Small intestine (tissue), 7 donors: ENCODE measurements around the gene GRHL3. TPM values are rescaled to one million over a fixed set of nuclear protein-coding genes. Genes with fewer than 3 reads are reported as not detected.

ENCODE experiments used
- DNase-seq, 2 donors: peaks; one replicate each; pipeline versions ENCODE4 v3.0.0 to v3.0.0-alpha.2; 2013
- FAIRE-seq: peaks from 2 replicates; lab custom pipeline; 2012; peaks lifted over from hg19 to GRCh38; lab: Jason Lieb, UNC
- H3K27ac ChIP-seq, 3 donors: one replicate each; pipeline ENCODE4 v1.5.1; 2013; ENCODE audit warnings: low read length in 2 of 3, mild to moderate bottlenecking in 2 of 3, control low read depth in 1 of 3, inconsistent platforms in 1 of 3, low read depth in 1 of 3, moderate library complexity in 1 of 3
- H3K27me3 ChIP-seq, 3 donors: one replicate each; pipeline ENCODE4 v1.6.1; 2013; ENCODE audit warnings: low read length in 3 of 3, inconsistent platforms in 1 of 3; ENCODE audit not compliant: control insufficient read depth in 3 of 3, insufficient read depth in 3 of 3
- H3K36me3 ChIP-seq, 3 donors: one replicate each; pipeline ENCODE4 v1.6.1; 2013; ENCODE audit warnings: low read length in 3 of 3, inconsistent platforms in 1 of 3, low read depth in 1 of 3, mild to moderate bottlenecking in 1 of 3, moderate library complexity in 1 of 3; ENCODE audit not compliant: control insufficient read depth in 3 of 3, insufficient read depth in 2 of 3
- H3K4me1 ChIP-seq, 3 donors: one replicate each; pipeline ENCODE4 v1.6.1; 2013; ENCODE audit warnings: low read length in 2 of 3, inconsistent platforms in 1 of 3, low read depth in 1 of 3, mild to moderate bottlenecking in 1 of 3, moderate library complexity in 1 of 3; ENCODE audit not compliant: control insufficient read depth in 3 of 3, insufficient read depth in 2 of 3
- H3K4me3 ChIP-seq, 3 donors: one replicate each; pipeline ENCODE4 v1.5.1; 2013; ENCODE audit warnings: low read length in 3 of 3, control low read depth in 1 of 3, inconsistent platforms in 1 of 3, low read depth in 1 of 3, mild to moderate bottlenecking in 1 of 3, moderate library complexity in 1 of 3
- H3K9me3 ChIP-seq, 2 donors: one replicate each; pipeline ENCODE4 v1.6.1; 2013; ENCODE audit warnings: low read depth in 1 of 2, low read length in 1 of 2; ENCODE audit not compliant: control insufficient read depth in 2 of 2, insufficient read depth in 1 of 2
- WGBS, 3 donors: extraction: QIAGEN DNeasy Blood & Tissue Kit; methylation state at CpG; one replicate each; pipeline ENCODE4 v1.1.7; 2013; 5-methylcytosine and 5-hydroxymethylcytosine counted together
- polyA plus RNA-seq, 4 donors: library from polyadenylated mRNA; stranded (reverse) in 3 of 4; unstranded in 1 of 4; fragments of 200-250 nt in 3 of 4; fragments of 120-200 nt in 1 of 4; gene quantifications; one replicate each; pipeline versions ENCODE4 v1.2.1 to v1.2.3, GENCODE V29; 2013
- donor health status: healthy with polysubstance abuse.
- donor health status: control.
- donor health status: control.
- donor health status: Bipolar disorder and iron deficiency.
- donor health status: healthy.

GRHL3 gene
- polyA plus RNA-seq, 4 donors: 0.28 to 0.67 (median 0.31) TPM; not detected in 1

- FAIRE-seq: no peak
- Histone ChIP-seq H3K9me3 (no peaks in the 10 kb centered on the region), H3K27me3 (no peaks in the 10 kb centered on the region), H3K27ac (no peak overlapping the region), H3K4me3 (no peak overlapping the region), H3K4me1 (peaks cover 0 to 9% (median 6%) of the 10 kb centered on the region in 3 donors), H3K36me3 (peaks cover 0 to 18% (median 0%) of the 10 kb centered on the region in 3 donors)
- WGBS, 3 donors: 13 to 70% (median 32%) methylated on average over 1 of the region's 1 CpG
- no peak for DNase-seq
These were observed 68.5 kb downstream of the GRHL3 start for GRCh38 chr1:24387636-24388175.

- peaks cover 0 to 9% (median 6%) of the 10 kb centered on the region in 3 donors for H3K4me1 ChIP-seq
- H3K4me3 ChIP-seq: no peak overlapping the region
- no peak overlapping the region for H3K27ac ChIP-seq
- peaks cover 0 to 15% (median 0%) of the 10 kb centered on the region in 3 donors for H3K36me3 ChIP-seq
- FAIRE-seq (no peak), DNase-seq (no peak)
- no peaks in the 10 kb centered on the region for H3K27me3 ChIP-seq
- H3K9me3 ChIP-seq: no peaks in the 10 kb centered on the region
- WGBS, 3 donors: 89 to 91% (median 90%) methylated on average over 8 of the region's 8 CpGs
These were observed 69.3 kb downstream of the GRHL3 start for GRCh38 chr1:24388331-24388885.

- Histone ChIP-seq H3K4me3 (no peak overlapping the region), H3K4me1 (peaks cover 0 to 9% (median 6%) of the 10 kb centered on the region in 3 donors), H3K9me3 (no peaks in the 10 kb centered on the region), H3K27ac (no peak overlapping the region), H3K36me3 (peaks cover 0 to 12% (median 0%) of the 10 kb centered on the region in 3 donors), H3K27me3 (no peaks in the 10 kb centered on the region)
- FAIRE-seq (no peak), DNase-seq (no peak)
- 79 to 84% (median 84%) methylated on average over 4 of the region's 4 CpGs for WGBS, 3 donors
These were observed 70.1 kb downstream of the GRHL3 start for GRCh38 chr1:24389231-24389678.

DNA sequence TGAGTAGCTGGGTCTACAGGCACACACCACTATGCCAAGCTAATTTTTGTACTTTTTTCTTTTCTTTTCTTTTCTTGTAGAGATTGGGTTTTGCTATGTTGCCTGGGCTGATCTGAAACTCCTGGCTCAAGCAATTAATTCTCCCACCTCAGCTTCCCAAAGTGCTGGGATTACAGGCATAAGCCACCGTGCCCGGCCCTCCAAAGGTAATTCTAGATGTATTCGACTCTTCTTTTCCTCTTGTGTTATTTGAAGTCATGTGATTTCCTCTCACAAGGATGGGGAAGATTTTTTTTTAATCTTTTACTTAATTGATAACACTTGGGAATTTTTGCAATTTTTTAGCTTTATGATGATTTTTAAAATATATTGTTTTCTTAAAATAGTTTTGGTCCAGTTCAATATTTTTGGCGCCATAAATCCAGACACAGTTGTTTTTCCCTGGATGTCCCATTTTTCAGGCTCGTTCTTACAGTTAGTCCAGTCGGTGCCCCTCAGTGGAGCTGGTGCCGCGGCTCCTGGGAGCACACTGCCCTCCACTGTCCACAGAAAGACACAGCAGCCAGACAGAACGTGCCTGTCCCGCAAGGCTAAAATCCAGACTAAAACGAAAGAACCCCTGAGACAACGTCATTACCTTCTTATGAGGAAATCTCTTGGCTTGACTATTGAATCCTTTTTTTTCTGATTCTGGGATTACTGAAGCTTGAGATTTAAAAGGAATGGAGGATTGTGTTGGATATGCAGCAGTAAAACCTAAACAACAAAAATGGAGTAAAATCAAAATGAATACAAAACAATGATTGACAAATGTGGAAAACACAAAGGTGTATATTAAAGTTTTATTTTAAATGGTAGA is 72.0 kb downstream of the GRHL3 start:
- Histone ChIP-seq H3K4me3 (no peak overlapping the region), H3K36me3 (peaks cover 0 to 12% (median 0%) of the 10 kb centered on the region in 3 donors), H3K27me3 (no peaks in the 10 kb centered on the region), H3K4me1 (peaks cover 0 to 6% (median 4%) of the 10 kb centered on the region in 3 donors), H3K9me3 (no peaks in the 10 kb centered on the region), H3K27ac (peak overlapping the region in 2 of 3 donors; percentile 65 to 77)
- WGBS, 3 donors: 11 to 15% (median 15%) methylated on average over 12 of the region's 12 CpGs
- FAIRE-seq: no peak
- peak; percentile 78 to 79 for DNase-seq

- Histone ChIP-seq H3K4me3 (no peak overlapping the region), H3K4me1 (peaks cover 0 to 6% (median 4%) of the 10 kb centered on the region in 3 donors), H3K27me3 (no peaks in the 10 kb centered on the region), H3K27ac (peak overlapping the region; percentile 65 to 89 (median 77)), H3K9me3 (no peaks in the 10 kb centered on the region), H3K36me3 (peaks cover 0 to 9% (median 0%) of the 10 kb centered on the region in 3 donors)
- WGBS, 3 donors: 7 to 23% (median 12%) methylated on average over 11 of the region's 11 CpGs
- no peak for FAIRE-seq
- peak; percentile 85 to 91 for DNase-seq
These were observed 72.9 kb downstream of the GRHL3 start for GRCh38 chr1:24391882-24392603.

- peaks cover 0 to 6% (median 4%) of the 10 kb centered on the region in 3 donors for H3K4me1 ChIP-seq
- 78 to 81% (median 79%) methylated on average over 4 of the region's 4 CpGs for WGBS, 3 donors
- no peak for DNase-seq
These were observed 73.4 kb downstream of the GRHL3 start for GRCh38 chr1:24392604-24392946.

GRCh38 chr1:24392982-24393650 is 74.0 kb downstream of the GRHL3 start:
- FAIRE-seq (no peak), DNase-seq (no peak)
- Histone ChIP-seq H3K27me3 (no peaks in the 10 kb centered on the region), H3K4me1 (peaks cover 0 to 6% (median 4%) of the 10 kb centered on the region in 3 donors), H3K9me3 (no peaks in the 10 kb centered on the region), H3K4me3 (no peak overlapping the region), H3K36me3 (peaks cover 0 to 6% (median 0%) of the 10 kb centered on the region in 3 donors), H3K27ac (no peak overlapping the region)
- WGBS, 3 donors: 70 to 79% (median 72%) methylated on average over 4 of the region's 4 CpGs

More at GRCh38 chr1:24392604-24392946, 73.4 kb downstream of the GRHL3 start:
- H3K36me3 ChIP-seq: peaks cover 0 to 6% (median 0%) of the 10 kb centered on the region in 3 donors
- H3K9me3 ChIP-seq: no peaks in the 10 kb centered on the region
- no peak for FAIRE-seq
- peak overlapping the region in 1 of 3 donors; percentile 89 for H3K27ac ChIP-seq
- no peaks in the 10 kb centered on the region for H3K27me3 ChIP-seq
- no peak overlapping the region for H3K4me3 ChIP-seq
